Upper lobe of left lung (tissue), 4 donors: Measurements from ENCODE around the gene AHRR.

Source experiments
- CTCF ChIP-seq, 6 experiments: fragments of 450-650 bp in 4 of 6; fragments of 200-600 bp in 2 of 6; sonication (generic) in 2 of 6; IDR thresholded peaks; one replicate each; pipeline ENCODE4 v1.5.1; 2016 to 2019; ENCODE audit warnings: antibody characterized with exemption in 6 of 6
- EP300 ChIP-seq, 4 donors: sonication (generic); formaldehyde crosslinking; IDR thresholded peaks; one replicate each; pipeline ENCODE4 v1.5.1; 2017; ENCODE audit warnings: antibody characterized with exemption in 4 of 4, control low read depth in 2 of 4
- POLR2A ChIP-seq, 4 donors: fragments of 450-650 bp; IDR thresholded peaks; one replicate each; pipeline ENCODE4 v1.5.1; 2016 to 2017; ENCODE audit warnings: antibody characterized with exemption in 4 of 4, mild to moderate bottlenecking in 2 of 4
- POLR2AphosphoS5 ChIP-seq, 2 donors: sonication (generic); formaldehyde crosslinking; IDR thresholded peaks; one replicate each; pipeline ENCODE4 v1.5.1; 2017; ENCODE audit warnings: antibody characterized with exemption in 2 of 2

GRCh38 chr5:324736-325612, 3.5 kb downstream of the AHRR start:
- TF ChIP-seq POLR2A (IDR thresholded peaks at IDR 0.05), result no peak
- TF ChIP-seq CTCF (IDR thresholded peaks at IDR 0.05), result no peak
- TF ChIP-seq POLR2AphosphoS5 (IDR thresholded peaks at IDR 0.05), result no peak
- no peak for TF ChIP-seq EP300 (IDR thresholded peaks at IDR 0.05)
